Hepatocyte (in vitro differentiated cells): Measurements from ENCODE around the gene GTF3C2. TPM values are rescaled to one million over a fixed set of nuclear protein-coding genes. Genes with fewer than 3 reads are reported as not detected.

Source experiments
- DNase-seq: peaks from one replicate; pipeline ENCODE4 v3.0.0-alpha.2; 2016; ENCODE audit warnings: low spot score
- H2AFZ ChIP-seq: fragments of 200-600 bp; sonication (generic); 2 replicates; pipeline ENCODE4 v1.6.0; 2016; ENCODE audit warnings: antibody characterized with exemption, mild to moderate bottlenecking
- H3K27ac ChIP-seq: fragments of 200-600 bp; sonication (generic); 2 replicates; pipeline ENCODE4 v1.5.1; 2016; ENCODE audit warnings: mild to moderate bottlenecking
- H3K27me3 ChIP-seq: fragments of 200-600 bp; sonication (generic); 2 replicates; pipeline ENCODE4 v1.6.1; 2016
- H3K36me3 ChIP-seq: fragments of 200-600 bp; sonication (generic); replicated peaks from 2 replicates; pipeline ENCODE4 v1.5.1; 2016; ENCODE audit warnings: low read depth; ENCODE audit not compliant: insufficient read depth
- H3K4me1 ChIP-seq: fragments of 200-600 bp; sonication (generic); 2 replicates; pipeline ENCODE4 v1.5.1; 2016; ENCODE audit warnings: mild to moderate bottlenecking, moderate library complexity; ENCODE audit not compliant: insufficient read depth
- H3K4me2 ChIP-seq: fragments of 200-600 bp; sonication (generic); 2 replicates; pipeline ENCODE4 v1.6.0; 2016
- H3K4me3 ChIP-seq: fragments of 200-600 bp; sonication (generic); 2 replicates; pipeline ENCODE4 v1.5.1; 2016; ENCODE audit warnings: mild to moderate bottlenecking
- H3K79me2 ChIP-seq: fragments of 200-600 bp; sonication (generic); 2 replicates; pipeline ENCODE4 v1.6.0; 2017; ENCODE audit warnings: mild to moderate bottlenecking
- H3K9me2 ChIP-seq: fragments of 200-600 bp; sonication (generic); replicated peaks from 2 replicates; pipeline ENCODE4 v1.6.0; 2017; ENCODE audit warnings: mild to moderate bottlenecking; ENCODE audit not compliant: insufficient read depth
- H3K9me3 ChIP-seq: fragments of 200-600 bp; sonication (generic); 2 replicates; pipeline ENCODE4 v1.5.1; 2016; ENCODE audit warnings: low read depth, mild to moderate bottlenecking
- H4K20me1 ChIP-seq: fragments of 200-600 bp; sonication (generic); 2 replicates; pipeline ENCODE4 v1.6.0; 2016; ENCODE audit warnings: mild to moderate bottlenecking; ENCODE audit not compliant: insufficient read depth, poor library complexity, severe bottlenecking
- CTCF ChIP-seq: fragments of 200-600 bp; sonication (generic); IDR thresholded peaks from 2 replicates; pipeline ENCODE4 v1.5.1; 2016; ENCODE audit warnings: antibody characterized with exemption, mild to moderate bottlenecking; ENCODE audit not compliant: poor library complexity
- EZH2 ChIP-seq: fragments of 200-600 bp; sonication (generic); IDR thresholded peaks from 2 replicates; pipeline ENCODE4 v1.6.1; 2016; ENCODE audit warnings: antibody characterized with exemption, mild to moderate bottlenecking, borderline replicate concordance
- EZH2phosphoT487 ChIP-seq: fragments of 200-600 bp; sonication (generic); IDR thresholded peaks from one replicate; pipeline ENCODE4 v1.6.1; 2018; ENCODE audit warnings: antibody characterized with exemption, mild to moderate bottlenecking, low read depth, moderate library complexity; ENCODE audit not compliant: unreplicated experiment, severe bottlenecking
- WGBS: methylation state at CpG from one replicate; pipeline ENCODE4 v1.1.6; 2016; ENCODE audit warnings: low lambda C conversion rate; ENCODE audit errors: missing lambda C conversion rate; 5-methylcytosine and 5-hydroxymethylcytosine counted together
- polyA plus RNA-seq: library from polyadenylated mRNA; unstranded; fragments of >200 nt; fragmentation: Nextera tagmentation; extraction: Ambion mirVana; gene quantifications from 2 replicates; pipeline ENCODE4 v1.2.1, GENCODE V29; 2016
- total RNA-seq: library from RNA; depleted of rRNA; stranded (reverse); fragments of >200 nt; gene quantifications from 2 replicates; pipeline ENCODE4 v1.2.3, GENCODE V29; 2014

The GTF3C2 gene
- total and polyA plus RNA-seq, 2 experiments from 2014 or later, result 46.8 to 51.3 TPM

- 98% methylated on average over 7 of the region's 7 CpGs for WGBS
- Histone ChIP-seq H2AFZ (no peak overlapping the region), H3K4me2 (no peak overlapping the region), H3K4me3 (no peak overlapping the region), H3K36me3 (no peaks in the 10 kb centered on the region), H3K79me2 (no peaks in the 10 kb centered on the region), H3K4me1 (no peaks in the 10 kb centered on the region), H4K20me1 (no peaks in the 10 kb centered on the region), H3K9me2 (no peaks in the 10 kb centered on the region), H3K9me3 (no peaks in the 10 kb centered on the region), H3K27ac (no peak overlapping the region), H3K27me3 (no peaks in the 10 kb centered on the region)
- TF ChIP-seq CTCF (no peak), EZH2phosphoT487 (no peak)
- no peak for DNase-seq
Observed at GRCh38 chr2:27336173-27336572, 20.4 kb downstream of the GTF3C2 start.

- Histone ChIP-seq H3K9me2 (no peaks in the 10 kb centered on the region), H3K36me3 (no peaks in the 10 kb centered on the region), H3K4me1 (no peaks in the 10 kb centered on the region), H3K9me3 (no peaks in the 10 kb centered on the region), H3K27ac (no peak overlapping the region), H3K79me2 (no peaks in the 10 kb centered on the region), H4K20me1 (no peaks in the 10 kb centered on the region), H3K4me2 (no peak overlapping the region), H2AFZ (no peak overlapping the region), H3K27me3 (no peaks in the 10 kb centered on the region), H3K4me3 (no peak overlapping the region)
- 88% methylated on average over 3 of the region's 3 CpGs for WGBS
- TF ChIP-seq CTCF, result no peak
- no peak for TF ChIP-seq EZH2
- TF ChIP-seq EZH2phosphoT487, result no peak
- DNase-seq, result no peak
Observed at GRCh38 chr2:27335311-27335710, 21.3 kb downstream of the GTF3C2 start.

- Histone ChIP-seq H2AFZ (no peak overlapping the region), H3K27me3 (no peaks in the 10 kb centered on the region), H3K36me3 (no peaks in the 10 kb centered on the region), H3K4me1 (peaks cover 21% of the 10 kb centered on the region), H3K4me3 (no peak overlapping the region), H3K27ac (no peak overlapping the region), H3K9me2 (no peaks in the 10 kb centered on the region), H3K9me3 (no peaks in the 10 kb centered on the region), H3K4me2 (no peak overlapping the region), H3K79me2 (peaks cover 8% of the 10 kb centered on the region), H4K20me1 (no peaks in the 10 kb centered on the region)
- no peak for TF ChIP-seq EZH2phosphoT487
- no peak for TF ChIP-seq EZH2
- WGBS, result 95% methylated on average over 5 of the region's 5 CpGs
- no peak for DNase-seq
Observed at GRCh38 chr2:27324720-27325119, 31.8 kb downstream of the GTF3C2 start.

GRCh38 chr2:27323596-27324285, 32.8 kb downstream of the GTF3C2 start:
- Histone ChIP-seq H3K4me1 (peaks cover 21% of the 10 kb centered on the region), H2AFZ (peak overlapping the region; percentile 79), H3K4me2 (peak overlapping the region; percentile 94), H3K79me2 (peaks cover 8% of the 10 kb centered on the region), H3K9me2 (no peaks in the 10 kb centered on the region), H4K20me1 (no peaks in the 10 kb centered on the region), H3K9me3 (no peaks in the 10 kb centered on the region), H3K4me3 (peak overlapping the region; percentile 86), H3K27ac (peak overlapping the region; percentile 99), H3K36me3 (no peaks in the 10 kb centered on the region), H3K27me3 (no peaks in the 10 kb centered on the region)
- TF ChIP-seq CTCF (no peak), EZH2 (no peak), EZH2phosphoT487 (no peak)
- DNase-seq, result no peak
- 26% methylated on average over 5 of the region's 5 CpGs for WGBS
